ENCODE data around the gene CNGB1.

CNGB1 gene

GRCh38 chr16:57871456-57871855 is 99.5 kb downstream of the CNGB1 start:
- Histone ChIP-seq H3K36me3 (no peaks in the 10 kb centered on the region), H3K9me3 (no peaks in the 10 kb centered on the region), H3K27ac (no peak overlapping the region), H3K4me1 (ENCODE audit: control insufficient read depth in 1 of 2, insufficient read depth in 1 of 2, low read depth in 1 of 2, low read length in 1 of 2) (no peaks in the 10 kb centered on the region), H3K4me3 (ENCODE audit: low read depth in 1 of 2, low read length in 1 of 2) (no peak overlapping the region), H3K27me3 (peaks cover 22% of the 10 kb centered on the region)
- TF ChIP-seq CTCF (IDR thresholded peaks at IDR 0.05): no peak

- Histone ChIP-seq H3K9me3 (no peaks in the 10 kb centered on the region), H3K4me1 (ENCODE audit: control insufficient read depth in 1 of 2, insufficient read depth in 1 of 2, low read depth in 1 of 2, low read length in 1 of 2) (no peaks in the 10 kb centered on the region), H3K27me3 (peaks cover 22% of the 10 kb centered on the region), H3K36me3 (no peaks in the 10 kb centered on the region), H3K27ac (no peak overlapping the region), H3K4me3 (ENCODE audit: low read depth in 1 of 2, low read length in 1 of 2) (no peak overlapping the region)
- TF ChIP-seq CTCF (IDR thresholded peaks at IDR 0.05): no peak
These were observed 100.0 kb downstream of the CNGB1 start for GRCh38 chr16:57870753-57871454.

GRCh38 chr16:57868913-57869520 is 101.9 kb downstream of the CNGB1 start:
- Histone ChIP-seq H3K36me3 (no peaks in the 10 kb centered on the region), H3K27ac (no peak overlapping the region), H3K9me3 (no peaks in the 10 kb centered on the region), H3K4me1 (ENCODE audit: control insufficient read depth in 1 of 2, insufficient read depth in 1 of 2, low read depth in 1 of 2, low read length in 1 of 2) (no peaks in the 10 kb centered on the region), H3K4me3 (ENCODE audit: low read depth in 1 of 2, low read length in 1 of 2) (no peak overlapping the region), H3K27me3 (peaks cover 21% of the 10 kb centered on the region)
- no peak for TF ChIP-seq CTCF (IDR thresholded peaks at IDR 0.05)

GRCh38 chr16:57867000-57867561 is 103.8 kb downstream of the CNGB1 start:
- no peaks in the 10 kb centered on the region for H3K9me3 ChIP-seq
- peaks cover 15% of the 10 kb centered on the region for H3K27me3 ChIP-seq
- no peak overlapping the region for H3K27ac ChIP-seq
- H3K36me3 ChIP-seq: no peaks in the 10 kb centered on the region
- H3K4me3 ChIP-seq (ENCODE audit: low read depth in 1 of 2, low read length in 1 of 2): no peak overlapping the region
- TF ChIP-seq CTCF (IDR thresholded peaks at IDR 0.05): no peak
- no peaks in the 10 kb centered on the region for H3K4me1 ChIP-seq (ENCODE audit: control insufficient read depth in 1 of 2, insufficient read depth in 1 of 2, low read depth in 1 of 2, low read length in 1 of 2)

- Histone ChIP-seq H3K4me1 (ENCODE audit: control insufficient read depth in 1 of 2, insufficient read depth in 1 of 2, low read depth in 1 of 2, low read length in 1 of 2) (no peaks in the 10 kb centered on the region), H3K27me3 (peaks cover 13% of the 10 kb centered on the region), H3K9me3 (no peaks in the 10 kb centered on the region), H3K27ac (no peak overlapping the region), H3K36me3 (no peaks in the 10 kb centered on the region), H3K4me3 (ENCODE audit: low read depth in 1 of 2, low read length in 1 of 2) (no peak overlapping the region)
- TF ChIP-seq CTCF (IDR thresholded peaks at IDR 0.05): no peak
These were observed 104.4 kb downstream of the CNGB1 start for GRCh38 chr16:57866529-57866918.
